NCI-H146 treated with DMSO at 0.1 percent for 48 hours (cell line): Measurements from ENCODE around the gene GON7.
A peak's percentile ranks its signal among the peaks of the same experiment; 100 is the strongest.
"Not testable (repeated sequence)": the region's sequence is repeated elsewhere in the genome, so short reads cannot be mapped to it uniquely, and the experiment has no call there.

Experiments used
- DNase-seq: peaks from one replicate; lab custom pipeline; 2025; ENCODE audit not compliant: unreplicated experiment; lab: John Stamatoyannopoulos, UW

Gene GON7

GRCh38 chr14:93200553-93200952, 6.3 kb downstream of the GON7 start:
- no peak for DNase-seq

DNA sequence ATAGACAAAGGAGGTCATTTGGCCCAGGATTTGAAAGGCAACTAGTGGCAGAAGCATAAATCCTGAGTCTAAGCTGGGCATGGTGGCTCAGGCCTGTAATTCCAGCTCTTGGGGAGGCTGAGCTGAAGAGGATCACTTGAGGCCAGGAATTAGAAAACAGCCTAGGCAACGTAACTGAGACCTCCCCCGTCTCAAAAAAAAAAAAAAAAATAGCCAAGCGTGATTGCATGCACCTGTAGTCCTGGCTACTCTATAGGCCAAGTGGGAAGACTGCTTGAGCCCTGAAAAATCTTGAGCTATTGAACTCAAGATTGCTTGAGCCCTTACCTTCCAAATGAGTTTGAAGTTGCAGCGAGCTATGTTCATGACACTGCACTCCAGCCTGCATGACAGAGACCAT, 7.8 kb downstream of the GON7 start:
- no peak for DNase-seq

DNA sequence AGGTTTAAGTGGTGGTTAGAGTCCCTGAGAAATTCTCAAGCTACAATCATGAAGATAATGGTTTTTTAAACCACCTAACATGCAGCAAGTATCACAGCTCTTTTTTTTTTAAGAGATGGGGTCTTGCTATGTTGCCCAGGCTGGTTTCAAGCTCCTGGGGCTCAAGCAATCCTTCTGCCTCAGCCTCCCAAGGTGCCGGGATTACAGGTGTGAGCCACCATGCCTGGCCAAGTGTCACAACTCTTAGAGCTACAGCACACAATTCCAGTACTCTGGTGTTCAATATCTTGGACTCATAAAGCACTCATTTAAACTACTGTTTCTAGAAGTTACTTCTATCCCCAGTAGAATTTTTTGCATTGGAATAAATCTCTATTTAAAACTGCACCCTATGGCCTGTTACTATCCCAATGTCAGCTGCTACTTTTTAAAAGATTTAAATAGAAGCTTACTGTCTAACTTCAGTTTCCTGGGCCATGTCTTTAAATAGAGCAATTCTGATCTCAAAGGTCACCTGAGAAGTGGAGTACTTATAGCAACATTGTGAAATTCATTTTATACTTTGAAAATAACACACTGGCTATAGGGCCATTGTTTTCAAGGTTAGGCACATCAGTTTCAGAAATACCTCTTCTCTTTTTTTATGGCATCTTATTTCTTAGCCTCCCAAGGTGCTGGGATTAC, 11.4 kb downstream of the GON7 start:
- no peak for DNase-seq

GRCh38 chr14:93186956-93187355, 19.9 kb downstream of the GON7 start:
- no peak for DNase-seq

DNA sequence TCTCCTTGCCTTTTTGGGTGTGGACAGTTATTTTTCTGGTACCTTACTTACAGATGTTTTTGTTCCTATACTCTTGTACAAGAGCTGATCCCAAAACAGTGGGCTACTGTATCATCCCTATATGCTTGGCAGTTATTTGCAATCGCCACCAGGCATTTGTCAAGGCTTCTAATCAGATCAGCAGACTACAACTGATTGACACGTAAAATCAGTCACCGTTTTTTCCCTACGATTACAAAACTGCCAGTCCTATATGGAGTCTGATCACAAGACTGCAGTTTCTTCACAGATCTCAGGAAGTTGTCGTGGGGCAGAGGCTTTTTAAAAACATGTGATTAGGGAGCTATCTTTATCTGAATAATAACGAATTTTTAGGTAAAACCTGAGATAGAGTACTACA, 20.4 kb downstream of the GON7 start:
- no peak for DNase-seq

- DNase-seq = no peak
Observed at GRCh38 chr14:93185349-93185720, 21.5 kb downstream of the GON7 start.

GRCh38 chr14:93184391-93185348, 22.2 kb downstream of the GON7 start, which contains the start of the genes LYSET and MOAP1:
Gene LYSET, plus strand, starts transcription at chr14:93185317. Its CDS starts 89 bp downstream, at chr14:93185406.
Gene MOAP1, minus strand, starts transcription at chr14:93184897. Its CDS starts 655 bp downstream, at chr14:93184242.
- peak; percentile 32 for DNase-seq

DNA sequence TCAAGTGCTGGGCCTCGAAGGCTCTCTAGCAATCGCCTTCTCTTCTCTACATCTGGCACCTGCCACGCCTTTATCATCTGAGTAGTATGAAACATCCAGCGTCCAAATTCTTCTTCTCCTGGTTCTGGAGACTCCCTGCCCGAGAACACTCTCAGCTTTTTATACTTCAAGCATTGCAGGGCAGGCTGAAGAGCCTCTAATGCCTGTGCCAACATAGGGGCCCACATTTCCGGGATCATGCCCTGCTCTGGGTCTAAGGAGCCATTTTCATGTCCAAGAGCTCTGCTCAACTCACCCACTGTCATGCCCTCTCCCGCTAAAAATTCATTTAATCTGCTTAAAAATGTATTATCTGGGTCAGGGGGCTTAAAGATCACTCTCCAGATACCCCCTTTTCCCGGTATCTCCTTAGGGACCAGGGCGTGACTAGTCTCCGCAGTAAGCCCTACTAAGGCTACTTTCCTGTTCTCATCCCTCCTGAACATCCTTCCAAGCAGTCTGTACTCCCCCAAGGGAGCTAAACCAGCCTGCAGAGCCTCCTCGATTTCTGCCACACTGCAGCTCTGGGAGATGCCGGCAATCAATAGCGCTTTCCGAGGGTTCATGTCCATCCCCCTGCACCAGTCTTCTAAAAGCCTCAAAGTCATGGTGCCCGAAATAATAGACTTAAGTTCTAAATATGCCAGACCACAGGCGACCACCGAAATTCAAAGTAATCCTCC, 23.1 kb downstream of the GON7 start:
- no peak for DNase-seq

- no peak for DNase-seq
Observed at GRCh38 chr14:93175492-93175891, 31.4 kb downstream of the GON7 start.

- not testable (repeated sequence) for DNase-seq
Observed at GRCh38 chr14:93174731-93175130, 32.1 kb downstream of the GON7 start.

GRCh38 chr14:93173943-93174395, 32.9 kb downstream of the GON7 start:
- no peak for DNase-seq

DNA sequence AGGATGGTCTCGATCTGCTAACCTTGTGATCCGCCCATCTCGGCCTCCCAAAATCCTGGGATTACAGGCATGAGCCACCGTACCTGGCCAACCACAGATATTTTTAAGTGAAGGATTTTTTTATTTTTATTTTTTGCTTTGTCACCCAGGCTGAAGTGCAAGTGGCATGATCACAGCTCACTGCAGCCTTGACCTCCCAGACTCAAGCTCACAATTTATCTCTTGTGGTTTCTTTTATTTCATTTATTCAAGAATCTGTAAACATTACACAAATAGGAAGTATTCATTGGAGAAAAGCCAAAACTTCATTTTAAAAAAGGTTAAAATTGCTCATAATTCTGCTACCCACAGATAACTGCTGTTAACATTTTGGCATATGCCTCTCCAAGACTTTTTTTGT, 35.5 kb downstream of the GON7 start:
- no peak for DNase-seq

GRCh38 chr14:93170141-93170540, 36.7 kb downstream of the GON7 start:
- DNase-seq = not testable (repeated sequence)

DNA sequence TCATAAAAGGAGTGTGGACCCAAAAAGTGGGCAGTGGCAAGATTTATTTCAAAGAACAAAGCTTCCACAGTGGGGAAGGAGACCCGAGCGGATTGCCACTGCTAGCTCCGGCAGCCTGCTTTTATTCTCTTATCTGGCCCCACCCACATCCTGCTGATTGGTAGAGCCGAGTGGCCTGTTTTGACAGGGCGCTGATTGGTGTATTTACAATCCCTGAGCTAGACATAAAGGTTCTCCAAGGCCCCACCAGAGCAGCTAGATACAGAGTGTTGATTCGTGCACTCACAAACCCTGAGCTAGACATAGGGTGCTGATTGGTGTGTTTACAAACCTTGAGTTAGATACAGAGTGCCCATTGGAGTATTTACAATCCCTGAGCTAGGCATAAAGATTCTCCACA, 37.2 kb downstream of the GON7 start:
- not testable (repeated sequence) for DNase-seq

DNA sequence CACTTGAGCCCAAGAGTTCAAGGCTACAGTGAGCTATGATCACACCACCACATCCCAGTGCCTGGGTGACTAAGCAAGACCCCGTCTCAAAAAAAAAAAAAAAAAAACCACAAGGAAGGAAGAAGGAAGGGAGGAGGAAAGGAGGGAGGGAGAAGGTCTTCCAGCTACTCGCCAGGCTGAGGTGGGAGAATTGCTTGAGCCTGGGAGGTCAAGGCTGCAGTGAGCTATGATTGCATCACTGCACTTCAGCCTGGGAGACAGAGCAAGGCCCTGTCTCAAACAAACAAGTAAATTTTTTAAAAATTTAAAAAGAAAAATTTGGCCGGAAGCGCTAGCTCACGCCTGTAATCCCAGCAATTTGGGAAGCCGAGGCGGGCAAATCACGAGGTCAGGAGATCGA, 38.3 kb downstream of the GON7 start:
- DNase-seq = not testable (repeated sequence)

DNA sequence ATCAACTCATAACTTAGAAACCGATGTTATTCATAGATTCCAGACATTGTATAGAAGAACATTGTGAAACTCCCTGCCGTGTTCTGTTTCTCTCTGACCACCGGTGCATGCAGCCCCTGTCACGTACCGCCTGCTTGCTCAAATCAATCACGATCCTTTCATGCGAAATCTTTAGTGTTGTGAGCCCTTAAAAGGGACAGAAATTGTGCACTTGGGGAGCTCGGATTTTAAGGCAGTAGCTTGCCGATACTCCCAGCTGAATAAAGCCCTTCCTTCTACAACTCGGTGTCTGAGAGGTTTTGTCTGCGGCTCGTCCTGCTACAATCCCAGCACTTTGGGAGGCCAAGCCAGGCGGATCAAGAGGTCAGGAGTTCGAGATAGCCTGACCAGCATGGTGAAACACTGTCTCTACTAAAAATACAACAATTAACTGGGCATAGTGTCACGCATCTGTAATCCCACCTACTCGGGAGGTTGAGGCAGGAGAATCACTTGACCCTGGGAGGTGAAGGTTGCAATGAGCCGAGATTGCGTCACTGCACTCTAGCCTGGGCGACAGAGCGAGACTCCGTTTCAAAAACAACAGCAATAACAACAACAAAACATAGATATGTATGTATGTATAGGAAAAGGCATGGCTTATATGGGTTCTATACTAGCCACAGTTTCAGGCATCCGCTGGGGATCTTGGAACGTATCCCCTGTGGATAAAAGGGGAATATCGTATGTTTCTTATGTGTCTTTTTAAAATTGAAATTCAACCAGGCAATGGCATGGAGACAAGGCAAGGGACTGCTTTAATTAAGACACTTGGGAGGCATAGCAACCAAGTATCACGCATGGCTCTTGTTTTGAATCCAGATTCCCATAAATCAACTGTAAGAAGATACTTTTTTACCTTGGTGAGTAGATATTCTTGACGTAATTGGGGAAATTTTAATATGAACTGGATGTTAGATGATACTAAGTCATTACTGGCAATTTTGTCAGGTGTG, 41.3 kb downstream of the GON7 start:
- not testable (repeated sequence) for DNase-seq

DNA sequence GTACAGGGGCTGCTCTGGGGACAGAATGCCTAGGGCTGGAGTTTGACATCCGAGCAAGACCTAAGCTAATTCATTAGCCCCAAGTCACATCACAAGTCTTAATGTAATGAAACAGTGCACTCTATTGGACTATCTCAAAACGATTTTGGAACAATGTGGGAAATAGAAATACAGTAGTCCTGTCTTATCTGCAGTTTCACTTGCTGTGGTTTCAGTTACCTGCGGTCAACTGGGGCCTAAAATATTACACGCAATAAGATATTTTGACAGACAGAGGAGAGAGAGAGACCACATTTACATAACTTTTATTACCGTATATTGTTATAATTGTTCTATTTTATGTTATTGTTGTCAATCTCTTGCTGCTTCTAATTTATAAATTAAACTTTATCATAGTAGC, 43.3 kb downstream of the GON7 start:
- DNase-seq = no peak

GRCh38 chr14:93161411-93161940, 45.4 kb downstream of the GON7 start:
- no peak for DNase-seq

- no peak for DNase-seq
Observed at GRCh38 chr14:93160353-93160801, 46.5 kb downstream of the GON7 start.
